HEK293 (cell line): ENCODE results near the gene SH3RF1.

Source experiments
- ATF2 ChIP-seq: fragments of 450-650 bp; formaldehyde crosslinking; IDR thresholded peaks from 2 replicates; pipeline ENCODE4 v1.5.1; 2016; ENCODE audit warnings: missing biosample characterization, missing genetic modification characterization, low read depth
- BCL11A ChIP-seq: fragments of 450-650 bp; formaldehyde crosslinking; IDR thresholded peaks from 2 replicates; pipeline ENCODE4 v1.5.1; 2016; ENCODE audit warnings: low read depth, missing biosample characterization, missing genetic modification characterization
- KLF16 ChIP-seq: fragments of 450-650 bp; formaldehyde crosslinking; IDR thresholded peaks from 2 replicates; pipeline ENCODE4 v1.5.1; 2017; ENCODE audit warnings: missing biosample characterization, missing genetic modification characterization
- ZFP3 ChIP-seq: fragments of 450-650 bp; formaldehyde crosslinking; IDR thresholded peaks from 2 replicates; pipeline ENCODE4 v1.5.1; 2016; ENCODE audit warnings: low read depth, missing biosample characterization, missing genetic modification characterization
- ZFP69B ChIP-seq: fragments of 450-650 bp; formaldehyde crosslinking; IDR thresholded peaks from 2 replicates; pipeline ENCODE4 v1.5.1; 2016; ENCODE audit warnings: missing biosample characterization, missing genetic modification characterization
- ZNF16 ChIP-seq: fragments of 450-650 bp; formaldehyde crosslinking; IDR thresholded peaks from 2 replicates; pipeline ENCODE4 v1.5.1; 2016; ENCODE audit warnings: low read depth, missing biosample characterization, missing genetic modification characterization
- ZNF169 ChIP-seq: fragments of 450-650 bp; formaldehyde crosslinking; IDR thresholded peaks from 2 replicates; pipeline ENCODE4 v1.5.1; 2016; ENCODE audit warnings: missing biosample characterization, missing genetic modification characterization
- ZNF175 ChIP-seq: fragments of 450-650 bp; formaldehyde crosslinking; IDR thresholded peaks from 2 replicates; pipeline ENCODE4 v1.5.1; 2016; ENCODE audit warnings: missing biosample characterization, missing genetic modification characterization
- TF ChIP-seq, protein P1 (sequence below): fragments of 450-650 bp; formaldehyde crosslinking; IDR thresholded peaks from 2 replicates; pipeline ENCODE4 v1.5.1; 2016; ENCODE audit warnings: missing biosample characterization, missing genetic modification characterization
- TF ChIP-seq, protein P2 (sequence below): fragments of 450-650 bp; formaldehyde crosslinking; optimal IDR thresholded peaks from 2 replicates; pipeline ENCODE3; 2016; ENCODE audit warnings: missing biosample characterization, mild to moderate bottlenecking, missing genetic modification characterization

GRCh38 chr4:169152098-169152497 lies 118.7 kb downstream of the SH3RF1 start:
- TF ChIP-seq KLF16 (tag by site-specific recombination) (no peak), BCL11A (no peak), ATF2 (no peak), ZFP3 (tag by site-specific recombination) (no peak), ZNF175 (no peak), ZFP69B (tag by site-specific recombination) (no peak), ZNF16 (tag by site-specific recombination) (no peak), ZNF169 (tag by site-specific recombination) (no peak)
- TF ChIP-seq, protein P1, sequence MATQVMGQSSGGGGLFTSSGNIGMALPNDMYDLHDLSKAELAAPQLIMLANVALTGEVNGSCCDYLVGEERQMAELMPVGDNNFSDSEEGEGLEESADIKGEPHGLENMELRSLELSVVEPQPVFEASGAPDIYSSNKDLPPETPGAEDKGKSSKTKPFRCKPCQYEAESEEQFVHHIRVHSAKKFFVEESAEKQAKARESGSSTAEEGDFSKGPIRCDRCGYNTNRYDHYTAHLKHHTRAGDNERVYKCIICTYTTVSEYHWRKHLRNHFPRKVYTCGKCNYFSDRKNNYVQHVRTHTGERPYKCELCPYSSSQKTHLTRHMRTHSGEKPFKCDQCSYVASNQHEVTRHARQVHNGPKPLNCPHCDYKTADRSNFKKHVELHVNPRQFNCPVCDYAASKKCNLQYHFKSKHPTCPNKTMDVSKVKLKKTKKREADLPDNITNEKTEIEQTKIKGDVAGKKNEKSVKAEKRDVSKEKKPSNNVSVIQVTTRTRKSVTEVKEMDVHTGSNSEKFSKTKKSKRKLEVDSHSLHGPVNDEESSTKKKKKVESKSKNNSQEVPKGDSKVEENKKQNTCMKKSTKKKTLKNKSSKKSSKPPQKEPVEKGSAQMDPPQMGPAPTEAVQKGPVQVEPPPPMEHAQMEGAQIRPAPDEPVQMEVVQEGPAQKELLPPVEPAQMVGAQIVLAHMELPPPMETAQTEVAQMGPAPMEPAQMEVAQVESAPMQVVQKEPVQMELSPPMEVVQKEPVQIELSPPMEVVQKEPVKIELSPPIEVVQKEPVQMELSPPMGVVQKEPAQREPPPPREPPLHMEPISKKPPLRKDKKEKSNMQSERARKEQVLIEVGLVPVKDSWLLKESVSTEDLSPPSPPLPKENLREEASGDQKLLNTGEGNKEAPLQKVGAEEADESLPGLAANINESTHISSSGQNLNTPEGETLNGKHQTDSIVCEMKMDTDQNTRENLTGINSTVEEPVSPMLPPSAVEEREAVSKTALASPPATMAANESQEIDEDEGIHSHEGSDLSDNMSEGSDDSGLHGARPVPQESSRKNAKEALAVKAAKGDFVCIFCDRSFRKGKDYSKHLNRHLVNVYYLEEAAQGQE (tag by site-specific recombination), result no peak
- TF ChIP-seq, protein P2, sequence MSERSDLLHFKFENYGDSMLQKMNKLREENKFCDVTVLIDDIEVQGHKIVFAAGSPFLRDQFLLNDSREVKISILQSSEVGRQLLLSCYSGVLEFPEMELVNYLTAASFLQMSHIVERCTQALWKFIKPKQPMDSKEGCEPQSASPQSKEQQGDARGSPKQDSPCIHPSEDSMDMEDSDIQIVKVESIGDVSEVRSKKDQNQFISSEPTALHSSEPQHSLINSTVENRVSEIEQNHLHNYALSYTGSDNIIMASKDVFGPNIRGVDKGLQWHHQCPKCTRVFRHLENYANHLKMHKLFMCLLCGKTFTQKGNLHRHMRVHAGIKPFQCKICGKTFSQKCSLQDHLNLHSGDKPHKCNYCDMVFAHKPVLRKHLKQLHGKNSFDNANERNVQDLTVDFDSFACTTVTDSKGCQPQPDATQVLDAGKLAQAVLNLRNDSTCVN (tag by site-specific recombination), result no peak
